ENCODE results near the gene OPN5. TPM values are rescaled to one million over a fixed set of nuclear protein-coding genes. Genes with fewer than 3 reads are reported as not detected.

The OPN5 gene
- total RNA-seq, 1 experiment from 2014 or later = not detected

DNA sequence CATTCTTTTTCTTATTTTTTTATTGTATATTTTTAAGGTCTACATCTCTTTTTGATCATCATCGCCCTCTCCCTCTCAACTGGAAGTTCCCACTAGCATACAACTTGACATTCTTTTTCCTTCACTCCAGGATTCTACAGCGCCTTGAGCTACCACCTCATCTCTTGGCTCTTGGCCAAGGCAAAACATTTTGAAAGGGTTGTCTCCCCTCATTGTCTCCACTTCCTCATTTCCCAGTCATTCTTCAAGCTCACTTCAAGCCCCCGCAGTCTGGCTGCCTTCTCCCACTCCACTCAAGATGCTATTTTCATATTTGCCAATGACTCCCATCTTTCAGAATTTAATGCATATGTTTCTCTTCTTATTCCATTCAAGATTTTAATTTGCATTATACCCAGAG, 63.0 kb downstream of the OPN5 start:
- Mint-ChIP-seq H3K4me3 (ENCODE audit: low read depth, unreplicated experiment) (no peak overlapping the region), H3K9me3 (ENCODE audit: low read depth, unreplicated experiment) (no peaks in the 10 kb centered on the region), H3K27ac (ENCODE audit: unreplicated experiment) (no peak overlapping the region), H3K36me3 (ENCODE audit: insufficient read depth, unreplicated experiment) (no peaks in the 10 kb centered on the region), H3K4me1 (ENCODE audit: low read depth, unreplicated experiment) (no peaks in the 10 kb centered on the region), H3K27me3 (ENCODE audit: unreplicated experiment) (peaks cover 10% of the 10 kb centered on the region)
- DNase-seq = no peak
- no peak for TF ChIP-seq CTCF (IDR thresholded peaks at IDR 0.05; ENCODE audit: unreplicated experiment)
- BruUV-seq (replicated peaks) = no TSS peak
- intact Hi-C loops (cut with micrococcal nuclease; ENCODE audit: unreplicated experiment) = no loop called here
- CTCF ChIA-PET = no interaction called here

DNA sequence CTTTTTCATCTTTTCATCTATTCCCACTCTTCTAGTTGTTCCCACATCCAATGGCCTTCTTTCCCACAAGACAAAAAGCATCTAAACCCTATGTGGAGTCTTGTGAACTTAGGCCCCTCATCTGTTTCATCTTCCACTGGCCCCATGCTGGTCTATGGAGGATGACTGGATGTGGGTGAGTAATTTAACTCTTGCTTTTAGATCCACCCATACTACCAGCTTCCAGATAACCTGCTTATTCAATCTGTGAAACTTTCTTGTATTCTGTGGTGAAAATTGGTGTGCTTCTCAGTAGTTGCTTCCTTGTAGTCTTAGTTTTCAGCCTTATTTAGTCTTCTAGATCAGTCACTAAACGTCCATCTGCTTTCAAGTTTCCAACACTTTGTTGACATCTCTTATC, 64.9 kb downstream of the OPN5 start:
- Mint-ChIP-seq H3K27ac (ENCODE audit: unreplicated experiment) (no peak overlapping the region), H3K4me1 (ENCODE audit: low read depth, unreplicated experiment) (no peaks in the 10 kb centered on the region), H3K36me3 (ENCODE audit: insufficient read depth, unreplicated experiment) (no peaks in the 10 kb centered on the region), H3K27me3 (ENCODE audit: unreplicated experiment) (peaks cover 23% of the 10 kb centered on the region), H3K4me3 (ENCODE audit: low read depth, unreplicated experiment) (no peak overlapping the region), H3K9me3 (ENCODE audit: low read depth, unreplicated experiment) (no peaks in the 10 kb centered on the region)
- CTCF ChIA-PET = interaction anchor here (0.6 kb wide), 1 partner anchor 22 kb away, joined by 3 read pairs; no protein-coding TSS in a partner anchor
- TF ChIP-seq CTCF (IDR thresholded peaks at IDR 0.05; ENCODE audit: unreplicated experiment) = no peak
- BruUV-seq (replicated peaks) = no TSS peak
- intact Hi-C loops (cut with micrococcal nuclease; ENCODE audit: unreplicated experiment) = no loop called here
- DNase-seq = no peak

GRCh38 chr6:47851091-47851490, 69.3 kb downstream of the OPN5 start:
- H3K4me1 Mint-ChIP-seq (ENCODE audit: low read depth, unreplicated experiment) = no peaks in the 10 kb centered on the region
- H3K9me3 Mint-ChIP-seq (ENCODE audit: low read depth, unreplicated experiment) = no peaks in the 10 kb centered on the region
- H3K27ac Mint-ChIP-seq (ENCODE audit: unreplicated experiment) = no peak overlapping the region
- no peak overlapping the region for H3K4me3 Mint-ChIP-seq (ENCODE audit: low read depth, unreplicated experiment)
- TF ChIP-seq CTCF (IDR thresholded peaks at IDR 0.05; ENCODE audit: unreplicated experiment) = no peak
- no peak for DNase-seq
- BruUV-seq (replicated peaks) = no TSS peak
- no peaks in the 10 kb centered on the region for H3K36me3 Mint-ChIP-seq (ENCODE audit: insufficient read depth, unreplicated experiment)
- H3K27me3 Mint-ChIP-seq (ENCODE audit: unreplicated experiment) = peaks cover 51% of the 10 kb centered on the region
- intact Hi-C loops (cut with micrococcal nuclease; ENCODE audit: unreplicated experiment) = no loop called here
- CTCF ChIA-PET = no interaction called here

- Mint-ChIP-seq H3K4me1 (ENCODE audit: low read depth, unreplicated experiment) (no peaks in the 10 kb centered on the region), H3K27me3 (ENCODE audit: unreplicated experiment) (peaks cover 51% of the 10 kb centered on the region), H3K27ac (ENCODE audit: unreplicated experiment) (no peak overlapping the region), H3K36me3 (ENCODE audit: insufficient read depth, unreplicated experiment) (no peaks in the 10 kb centered on the region), H3K9me3 (ENCODE audit: low read depth, unreplicated experiment) (no peaks in the 10 kb centered on the region), H3K4me3 (ENCODE audit: low read depth, unreplicated experiment) (no peak overlapping the region)
- DNase-seq = no peak
- TF ChIP-seq CTCF (IDR thresholded peaks at IDR 0.05; ENCODE audit: unreplicated experiment) = no peak
- BruUV-seq (replicated peaks) = no TSS peak
- CTCF ChIA-PET = interaction anchor here (0.6 kb wide), 1 partner anchor 1681 kb away, joined by 3 read pairs; no protein-coding TSS in a partner anchor
- intact Hi-C loops (cut with micrococcal nuclease; ENCODE audit: unreplicated experiment) = no loop called here
Observed at GRCh38 chr6:47852727-47853126, 70.9 kb downstream of the OPN5 start.
